GM12864 (cell line): ENCODE measurements around the gene NEXMIF.
"Not testable (repeated sequence)": the region's sequence is repeated elsewhere in the genome, so short reads cannot be mapped to it uniquely, and the experiment has no call there.

Experiments used
- DNase-seq: peaks from one replicate; pipeline ENCODE4 v3.0.0-alpha.2; 2011; ENCODE audit warnings: low read depth
- H3K4me3 ChIP-seq: 2 replicates; pipeline ENCODE4 v1.5.1; 2011; ENCODE audit warnings: mild to moderate bottlenecking, low read depth, low read length, control low read depth
- CTCF ChIP-seq: IDR thresholded peaks from 2 replicates; pipeline ENCODE4 v1.5.1; 2011; ENCODE audit warnings: low read depth, mild to moderate bottlenecking, moderate library complexity, low read length, control low read depth, inconsistent platforms; ENCODE audit errors: missing control alignments

Gene NEXMIF

GRCh38 chrX:74865725-74866124, 59.5 kb downstream of the NEXMIF start:
- no peak overlapping the region for H3K4me3 ChIP-seq
- DNase-seq = no peak
- TF ChIP-seq CTCF = no peak

GRCh38 chrX:74853255-74853654, 72.0 kb downstream of the NEXMIF start:
- no peak overlapping the region for H3K4me3 ChIP-seq
- DNase-seq = no peak
- no peak for TF ChIP-seq CTCF

- DNase-seq = no peak
- TF ChIP-seq CTCF = no peak
- no peak overlapping the region for H3K4me3 ChIP-seq
These were observed 89.7 kb downstream of the NEXMIF start for GRCh38 chrX:74835566-74835965.

GRCh38 chrX:74819797-74820196, 105.5 kb downstream of the NEXMIF start:
- not testable (repeated sequence) for H3K4me3 ChIP-seq, DNase-seq

GRCh38 chrX:74814681-74815080, 110.6 kb downstream of the NEXMIF start:
- H3K4me3 ChIP-seq = no peak overlapping the region
- TF ChIP-seq CTCF = no peak
- no peak for DNase-seq

GRCh38 chrX:74804574-74804973, 120.7 kb downstream of the NEXMIF start:
- DNase-seq = no peak
- no peak for TF ChIP-seq CTCF
- H3K4me3 ChIP-seq = no peak overlapping the region

- no peak overlapping the region for H3K4me3 ChIP-seq
- DNase-seq = no peak
- no peak for TF ChIP-seq CTCF
These were observed 125.2 kb downstream of the NEXMIF start for GRCh38 chrX:74800062-74800461.
